Stimulated activated CD8-positive, alpha-beta memory T cell treated with anti-CD3 and anti-CD28 coated beads, Interleukin-15, amount 100 ng/mL, for 24 hours (primary cell): ENCODE results near the gene GET3.

Experiments
- DNase-seq: peaks from one replicate; pipeline ENCODE4 v3.0.0-alpha.2; 2020; ENCODE audit warnings: low read depth

GET3 gene

DNA sequence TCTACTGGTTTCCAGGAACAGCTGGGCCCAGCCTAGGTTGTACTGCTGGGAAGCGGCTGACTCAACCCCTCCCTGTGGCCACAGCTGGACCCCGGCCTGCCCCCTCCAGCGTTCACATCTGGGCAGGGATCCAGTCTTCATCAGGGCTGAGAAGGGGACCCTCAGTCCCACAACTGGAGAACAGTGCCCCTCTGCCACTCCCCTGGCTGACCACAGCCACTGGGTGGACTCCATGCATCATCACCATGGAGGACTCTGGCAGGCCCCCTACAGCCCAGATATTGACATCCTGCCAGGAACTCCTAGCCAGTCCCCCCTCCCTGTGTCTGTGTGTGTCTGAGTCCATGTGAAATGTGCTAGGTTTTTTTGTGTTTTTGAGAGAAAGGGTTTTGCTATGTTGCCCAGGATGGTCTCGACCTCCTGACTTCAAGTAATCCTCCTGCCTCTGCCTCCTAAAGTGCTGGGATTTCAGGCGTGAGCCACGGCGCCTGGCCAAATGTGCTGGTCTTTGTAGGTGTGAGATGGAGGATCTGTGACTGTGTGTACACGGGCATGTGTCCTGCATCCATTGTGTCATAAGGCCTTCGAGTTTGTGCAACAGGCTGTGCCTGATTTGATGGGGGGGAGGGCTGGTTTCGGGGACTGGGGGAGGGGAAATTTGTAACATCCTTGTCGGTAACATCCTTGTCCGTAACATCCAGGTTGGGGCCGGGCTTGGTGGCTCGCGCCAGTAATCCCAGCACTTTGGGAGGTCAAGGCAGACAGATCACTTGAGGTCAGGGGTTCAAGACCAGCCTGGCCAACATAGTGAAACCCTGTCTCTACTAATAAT lies 42.1 kb downstream of the GET3 start:
- no peak for DNase-seq

DNA sequence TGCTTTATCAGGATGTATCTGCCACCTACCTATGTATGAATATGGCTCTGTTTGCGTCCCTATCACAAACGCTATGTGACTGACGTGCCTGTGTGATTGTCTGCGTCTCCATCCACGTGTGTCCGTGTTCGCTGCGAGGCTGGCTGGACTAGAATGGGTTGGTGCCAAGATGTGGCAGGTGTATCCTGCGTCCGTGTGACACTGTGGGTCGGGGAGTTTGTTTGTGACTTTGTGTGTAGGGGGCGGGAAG lies 44.8 kb downstream of the GET3 start:
- DNase-seq = no peak

DNA sequence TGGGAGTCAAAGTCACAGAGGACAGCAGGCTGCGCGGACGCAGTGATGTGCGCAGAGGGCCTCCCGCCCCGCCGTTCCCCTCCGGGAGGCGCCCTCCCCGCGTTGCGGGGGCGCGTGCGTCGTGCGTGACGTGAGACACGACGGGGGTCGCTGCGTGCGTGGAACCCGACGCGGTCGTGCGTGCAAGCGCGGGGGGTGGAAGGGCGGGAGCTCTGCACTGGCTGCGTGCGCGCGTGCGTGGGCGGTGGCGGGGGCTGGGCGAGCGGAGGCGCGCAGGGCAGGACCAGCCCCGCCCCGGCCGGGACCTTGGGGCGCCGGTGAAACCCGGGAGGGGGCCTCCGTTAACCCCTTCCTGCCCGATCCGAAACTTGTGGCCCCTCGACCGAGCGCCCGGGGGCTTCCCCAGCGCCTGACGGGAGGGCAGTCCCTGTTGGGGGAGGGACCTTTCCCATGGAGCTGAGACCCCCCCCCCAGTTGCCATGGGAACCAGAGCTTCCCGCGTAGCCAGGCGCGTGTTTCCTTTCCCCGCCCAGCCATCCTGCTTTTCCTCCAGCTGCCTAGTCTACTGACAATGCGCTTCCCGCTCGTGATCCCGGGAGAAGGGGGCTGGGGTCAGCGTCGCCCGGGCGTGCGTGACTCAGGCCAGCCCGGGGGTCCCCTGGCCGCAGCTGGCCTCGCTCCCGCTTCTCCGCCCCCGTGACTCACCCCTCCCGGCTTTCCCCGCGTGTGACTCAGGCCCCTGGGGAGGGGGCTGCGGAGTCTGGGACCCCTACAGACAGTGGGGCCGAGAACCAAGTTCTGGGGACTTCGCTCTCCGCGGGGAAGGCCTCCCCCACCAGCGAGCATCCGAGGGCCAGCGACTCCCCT lies 45.4 kb downstream of the GET3 start:
- peak; percentile 83 for DNase-seq

GRCh38 chr19:12783291-12783848 lies 46.1 kb downstream of the GET3 start:
- no peak for DNase-seq

- DNase-seq = no peak
Measured at GRCh38 chr19:12783849-12784393, 46.6 kb downstream of the GET3 start.

GRCh38 chr19:12784394-12784870 lies 47.1 kb downstream of the GET3 start:
- DNase-seq = no peak

GRCh38 chr19:12784871-12785430 lies 47.7 kb downstream of the GET3 start:
- DNase-seq = no peak

- DNase-seq = no peak
Measured at GRCh38 chr19:12785431-12786031, 48.2 kb downstream of the GET3 start.

DNA sequence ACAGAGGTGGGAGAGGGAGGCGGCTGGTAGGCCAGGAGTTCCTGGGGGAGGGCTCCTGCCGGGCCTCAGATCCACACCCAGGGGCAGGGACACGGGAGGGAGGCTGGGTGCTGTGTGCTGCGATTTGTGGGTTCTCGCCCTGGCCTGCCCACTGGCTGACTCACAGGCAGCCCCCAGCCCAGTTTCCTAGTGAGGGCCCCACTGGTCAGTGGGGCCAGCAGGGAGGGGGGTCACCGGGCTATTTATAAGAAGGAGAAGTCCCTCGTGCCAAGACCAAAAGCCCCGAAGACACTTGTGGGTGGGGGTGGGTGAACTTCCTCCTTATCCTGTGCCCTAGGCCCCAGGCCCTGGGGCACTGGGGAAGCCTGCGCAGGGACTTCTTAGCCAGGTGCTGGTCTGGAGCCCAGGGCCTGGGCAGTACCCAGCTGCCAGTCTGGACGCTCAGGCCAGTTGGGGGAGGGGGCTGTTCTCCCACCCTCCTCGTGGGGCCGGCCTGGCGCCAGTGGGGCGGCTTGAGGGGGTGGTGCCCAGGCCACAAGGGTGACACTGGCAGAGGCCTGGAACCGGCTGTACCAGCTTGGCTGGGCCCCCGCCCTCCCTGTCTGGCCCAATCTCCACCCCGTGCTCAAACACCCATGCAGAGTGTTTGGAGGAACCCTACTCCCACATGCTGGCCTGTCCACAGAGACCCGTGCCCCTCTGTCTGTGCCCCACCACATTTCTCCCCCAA lies 49.0 kb downstream of the GET3 start:
- DNase-seq = no peak

GRCh38 chr19:12786952-12787351 lies 49.7 kb downstream of the GET3 start:
- no peak for DNase-seq

DNA sequence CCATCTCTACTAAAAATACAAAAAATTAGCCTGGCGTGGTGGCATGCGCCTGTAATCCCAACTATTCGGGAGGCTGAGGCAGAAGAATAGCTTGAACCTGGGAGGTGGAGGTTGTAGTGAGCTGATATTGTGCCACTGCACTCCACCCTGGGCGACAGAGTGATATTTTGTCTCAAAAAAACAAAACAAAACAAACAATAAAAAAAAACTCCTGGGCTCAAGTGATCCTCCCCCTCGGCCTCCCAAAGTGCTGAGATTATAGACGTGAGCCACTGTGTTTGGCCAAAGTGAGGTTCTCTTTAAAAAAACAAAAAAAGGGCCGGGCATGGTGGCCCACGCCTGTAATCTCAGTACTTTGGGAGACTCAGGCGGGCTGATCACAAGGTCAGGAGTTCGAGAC lies 50.2 kb downstream of the GET3 start:
- DNase-seq = no peak

DNA sequence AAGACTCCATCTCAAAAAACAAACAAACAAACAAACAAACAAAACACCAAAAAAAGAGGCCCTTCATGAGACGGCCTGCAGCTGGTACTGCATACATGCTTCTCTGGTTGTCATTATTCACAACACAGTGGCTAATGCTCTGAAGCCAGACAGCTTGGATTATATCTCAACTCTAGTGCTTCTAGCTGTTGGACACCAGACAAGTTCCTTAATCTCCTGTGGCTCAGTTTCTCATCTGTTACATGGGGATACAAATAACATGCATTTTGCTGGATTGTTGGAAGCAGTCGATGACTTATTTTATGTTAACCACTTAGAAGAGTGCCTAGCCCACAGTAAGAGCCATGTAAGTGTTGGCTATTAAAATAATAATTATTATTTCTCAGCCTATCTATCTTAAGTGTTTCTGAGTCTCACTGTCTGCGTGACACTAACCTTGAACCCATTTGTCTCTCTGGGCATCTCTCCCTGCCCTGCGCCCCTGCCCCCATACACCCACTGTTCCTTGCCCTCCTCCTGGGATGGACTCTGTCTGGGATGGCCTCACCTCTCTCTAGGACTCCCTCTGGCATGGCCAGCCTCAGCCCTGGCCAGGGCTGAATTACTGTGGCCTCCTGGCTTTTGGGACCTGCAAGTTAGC lies 50.9 kb downstream of the GET3 start:
- DNase-seq = no peak

DNA sequence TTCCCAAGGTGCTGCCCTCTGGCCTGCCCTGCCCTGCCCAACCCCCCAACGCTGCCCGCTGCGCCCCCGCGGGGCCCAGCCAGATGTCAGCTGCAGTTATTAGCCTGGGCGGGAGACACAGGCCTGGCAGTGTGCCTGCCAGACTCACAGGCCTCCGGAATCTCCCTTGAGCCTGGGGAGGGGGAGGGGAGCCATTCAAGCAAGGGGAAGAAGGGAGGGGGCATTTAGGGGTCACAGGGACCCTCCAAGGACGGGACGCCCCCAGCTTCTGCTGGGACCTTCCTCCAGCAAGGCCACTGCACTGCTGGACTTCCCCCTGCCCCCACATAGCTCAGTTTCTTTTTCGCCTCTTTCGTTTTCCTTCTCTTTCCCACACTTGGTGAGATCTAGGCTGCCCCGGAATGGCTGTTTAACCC lies 51.4 kb downstream of the GET3 start:
- no peak for DNase-seq

GRCh38 chr19:12789098-12789903 lies 52.0 kb downstream of the GET3 start:
- no peak for DNase-seq

- DNase-seq = peak; percentile 84
Measured at GRCh38 chr19:12789904-12790619, 52.8 kb downstream of the GET3 start.

- DNase-seq = no peak
Measured at GRCh38 chr19:12790628-12791344, 53.5 kb downstream of the GET3 start.

DNA sequence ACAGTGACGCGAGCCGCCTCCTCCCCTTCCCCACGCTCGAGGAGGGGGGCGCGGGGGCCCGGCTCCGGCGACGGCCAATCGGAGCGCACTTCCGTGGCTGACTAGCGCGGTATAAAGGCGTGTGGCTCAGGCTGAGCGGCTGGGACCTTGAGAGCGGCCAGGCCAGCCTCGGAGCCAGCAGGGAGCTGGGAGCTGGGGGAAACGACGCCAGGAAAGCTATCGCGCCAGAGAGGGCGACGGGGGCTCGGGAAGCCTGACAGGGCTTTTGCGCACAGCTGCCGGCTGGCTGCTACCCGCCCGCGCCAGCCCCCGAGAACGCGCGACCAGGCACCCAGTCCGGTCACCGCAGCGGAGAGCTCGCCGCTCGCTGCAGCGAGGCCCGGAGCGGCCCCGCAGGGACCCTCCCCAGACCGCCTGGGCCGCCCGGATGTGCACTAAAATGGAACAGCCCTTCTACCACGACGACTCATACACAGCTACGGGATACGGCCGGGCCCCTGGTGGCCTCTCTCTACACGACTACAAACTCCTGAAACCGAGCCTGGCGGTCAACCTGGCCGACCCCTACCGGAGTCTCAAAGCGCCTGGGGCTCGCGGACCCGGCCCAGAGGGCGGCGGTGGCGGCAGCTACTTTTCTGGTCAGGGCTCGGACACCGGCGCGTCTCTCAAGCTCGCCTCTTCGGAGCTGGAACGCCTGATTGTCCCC lies 54.2 kb downstream of the GET3 start, which contains the start of gene JUNB:
JUNB (plus strand) TSS at position 142 of the 706 bp plus-strand sequence; CDS start at position 428, 286 bp downstream.
- peak; percentile 89 for DNase-seq
